Caco-2 (cell line): ENCODE measurements around the gene PCDHGA9. TPM values are rescaled to one million over a fixed set of nuclear protein-coding genes. Genes with fewer than 3 reads are reported as not detected.

Experiments used
- Bru-seq: library from RNA; stranded (reverse); fragments of 400-500 nt; gene quantifications from one replicate; lab custom pipeline; 2021; lab: Mats Ljungman, UMichigan
- BruChase-seq, 2 experiments: library from RNA; stranded (reverse); fragments of 400-500 nt; gene quantifications; one replicate each; lab custom pipeline; 2021; lab: Mats Ljungman, UMichigan
- BruUV-seq: library from RNA; stranded (reverse); fragments of 400-500 nt; replicated peaks from 2 replicates; lab custom pipeline; 2021; lab: Mats Ljungman, UMichigan
- CTCF ChIA-PET: fragments of 300-600 bp; sonication (Branson Sonifier 250); formaldehyde crosslinking; loops from one replicate; lab custom pipeline; 2022; ENCODE audit warnings: antibody characterized with exemption; lab: Charles Lee
- POLR2A ChIA-PET: fragments of 300-600 bp; sonication (Branson Sonifier 250); formaldehyde crosslinking; loops from one replicate; lab custom pipeline; 2022; ENCODE audit warnings: antibody characterized with exemption; lab: Charles Lee
- DNase-seq, 2 experiments: peaks; one replicate each; pipeline versions ENCODE4 v3.0.0 to v3.0.0-alpha.2; 2020 to 2022
- H3K27me3 ChIP-seq: replicated peaks from 2 replicates; pipeline ENCODE4 v1.6.0; 2011; ENCODE audit warnings: low read length; ENCODE audit not compliant: control insufficient read depth, insufficient read depth
- H3K36me3 ChIP-seq: 2 replicates; pipeline ENCODE4 v1.5.1; 2011; ENCODE audit warnings: low read length; ENCODE audit not compliant: control insufficient read depth, insufficient read depth
- H3K4me1 ChIP-seq: fragments of 250-450 bp; sonication (Bioruptor Pico); 2 replicates; pipeline ENCODE4 v1.5.1; 2020; ENCODE audit warnings: mild to moderate bottlenecking
- H3K4me3 ChIP-seq: 2 replicates; pipeline ENCODE4 v1.5.1; 2011; ENCODE audit warnings: low read depth, mild to moderate bottlenecking, control low read depth, low read length
- H3K9me3 ChIP-seq: fragments of 250-450 bp; sonication (Bioruptor Pico); 2 replicates; pipeline ENCODE4 v1.5.1; 2020; ENCODE audit warnings: mild to moderate bottlenecking, moderate library complexity
- H3K27ac Mint-ChIP-seq: one replicate; pipeline ENCODE4 v1.8.0; 2022; ENCODE audit warnings: mixed read lengths; ENCODE audit not compliant: unreplicated experiment
- H3K27me3 Mint-ChIP-seq: one replicate; pipeline ENCODE4 v1.8.0; 2022; ENCODE audit warnings: mixed read lengths; ENCODE audit not compliant: insufficient read depth, unreplicated experiment
- H3K36me3 Mint-ChIP-seq: one replicate; pipeline ENCODE4 v1.8.0; 2022; ENCODE audit warnings: mild to moderate bottlenecking, mixed read lengths; ENCODE audit not compliant: insufficient read depth, unreplicated experiment
- H3K4me1 Mint-ChIP-seq: one replicate; pipeline ENCODE4 v1.8.0; 2022; ENCODE audit warnings: low read depth, mixed read lengths; ENCODE audit not compliant: unreplicated experiment
- H3K4me3 Mint-ChIP-seq: one replicate; pipeline ENCODE4 v1.8.0; 2022; ENCODE audit warnings: mild to moderate bottlenecking, moderate library complexity, mixed read lengths; ENCODE audit not compliant: unreplicated experiment
- H3K9me3 Mint-ChIP-seq: one replicate; pipeline ENCODE4 v1.8.0; 2022; ENCODE audit warnings: mixed read lengths; ENCODE audit not compliant: unreplicated experiment
- CTCF ChIP-seq, 2 experiments: fragments of 200-600 bp in 1 of 2; IDR thresholded peaks; 1 replicate in 1 of 2; 2 replicates in 1 of 2; pipeline versions ENCODE4 v1.5.1 to v1.8.0; 2011 to 2022; ENCODE audit warnings: antibody characterized with exemption in 1 of 2, control low read depth in 1 of 2, inconsistent platforms in 1 of 2, low read depth in 1 of 2, low read length in 1 of 2, mild to moderate bottlenecking in 1 of 2, moderate library complexity in 1 of 2; ENCODE audit not compliant: insufficient read depth in 1 of 2, severe bottlenecking in 1 of 2, unreplicated experiment in 1 of 2
- intact Hi-C: fragments of 100-400 bp; cut with micrococcal nuclease; formaldehyde crosslinking; loops from one replicate; pipeline ENCODE4 v1.10.0; 2022; ENCODE audit not compliant: unreplicated experiment
- long read RNA-seq: library from polyadenylated mRNA; stranded (forward); transcript quantifications from one replicate; pipeline ENCODE4 v2.0.0, GENCODE V29; 2022
- total RNA-seq: library from RNA; stranded (reverse); gene quantifications from 2 replicates; pipeline ENCODE4 v1.2.3, GENCODE V29; 2022

PCDHGA9 gene
- 2.8 and 4.4 TPM in 2 replicates for total RNA-seq
- Bru-seq, nascent RNA: percentile 61 among the genes with signal in this experiment
- BruChase-seq, experiment 1, labeled RNA remaining after a 2-hour chase: percentile 73 among the genes with signal in this experiment
- BruChase-seq, experiment 2, labeled RNA remaining after a 6-hour chase: percentile 72 among the genes with signal in this experiment
- long read RNA-seq: 0 reads

- Histone ChIP-seq H3K27me3 (no peaks in the 10 kb centered on the region), H3K4me1 (no peaks in the 10 kb centered on the region), H3K9me3 (peaks cover 19% of the 10 kb centered on the region), H3K36me3 (no peaks in the 10 kb centered on the region), H3K4me3 (no peak within 1 kb of the TSS)
- no peaks in the 10 kb centered on the region for H3K4me1 Mint-ChIP-seq
- H3K27ac Mint-ChIP-seq: no peak within 1 kb of the TSS
- TF ChIP-seq CTCF (IDR thresholded peaks at IDR 0.05; ENCODE audit: insufficient read depth in 1 of 2, low read depth in 1 of 2, low read length in 1 of 2, severe bottlenecking in 1 of 2, unreplicated experiment in 1 of 2): no peak
- ChIA-PET CTCF (no interaction called here), POLR2A (no interaction called here)
- BruUV-seq: no TSS peak
- no peak within 1 kb of the TSS for H3K4me3 Mint-ChIP-seq
- H3K27me3 Mint-ChIP-seq: no peaks in the 10 kb centered on the region
- intact Hi-C loops: no loop called here
- H3K36me3 Mint-ChIP-seq: peaks cover 17% of the 10 kb centered on the region
- H3K9me3 Mint-ChIP-seq: peaks cover 11% of the 10 kb centered on the region
- no peak for DNase-seq
These were observed at the start of gene PCDHGA9 for GRCh38 chr5:141402553-141403243. Gene PCDHGA9 (plus strand): TSS chr5:141402778. CDS start chr5:141402953, 175 bp downstream.

GRCh38 chr5:141354900-141355469 is 47.6 kb upstream of the PCDHGA9 start, which contains the start of gene PCDHGA4:
Gene PCDHGA4 (plus strand): TSS chr5:141355021. CDS start chr5:141355108, 87 bp downstream.
- Histone ChIP-seq H3K9me3 (no peaks in the 10 kb centered on the region; the same call in 1 of the 2 replicates), H3K4me1 (no peaks in the 10 kb centered on the region), H3K4me3 (no peak within 1 kb of the TSS), H3K27me3 (no peaks in the 10 kb centered on the region), H3K36me3 (no peaks in the 10 kb centered on the region)
- Mint-ChIP-seq H3K9me3 (peaks cover 15% of the 10 kb centered on the region), H3K27ac (no peak within 1 kb of the TSS), H3K4me1 (no peaks in the 10 kb centered on the region), H3K36me3 (peaks cover 5% of the 10 kb centered on the region), H3K4me3 (no peak within 1 kb of the TSS), H3K27me3 (no peaks in the 10 kb centered on the region)
- intact Hi-C loops: no loop called here
- ChIA-PET POLR2A (no interaction called here), CTCF (no interaction called here)
- BruUV-seq: no TSS peak
- TF ChIP-seq CTCF (IDR thresholded peaks at IDR 0.05; ENCODE audit: insufficient read depth in 1 of 2, low read depth in 1 of 2, low read length in 1 of 2, severe bottlenecking in 1 of 2, unreplicated experiment in 1 of 2): peak; percentile 20 to 22
- no peak for DNase-seq

GRCh38 chr5:141355641-141356040 is 46.9 kb upstream of the PCDHGA9 start:
- Histone ChIP-seq H3K27me3 (no peaks in the 10 kb centered on the region), H3K36me3 (no peaks in the 10 kb centered on the region), H3K4me1 (no peaks in the 10 kb centered on the region), H3K4me3 (no peak overlapping the region), H3K9me3 (no peaks in the 10 kb centered on the region; the same call in 1 of the 2 replicates)
- Mint-ChIP-seq H3K4me1 (no peaks in the 10 kb centered on the region), H3K27me3 (no peaks in the 10 kb centered on the region), H3K36me3 (no peaks in the 10 kb centered on the region), H3K27ac (no peak overlapping the region), H3K9me3 (peaks cover 11% of the 10 kb centered on the region), H3K4me3 (no peak overlapping the region)
- intact Hi-C loops: no loop called here
- no TSS peak for BruUV-seq
- no peak for TF ChIP-seq CTCF (IDR thresholded peaks at IDR 0.05; ENCODE audit: insufficient read depth in 1 of 2, low read depth in 1 of 2, low read length in 1 of 2, severe bottlenecking in 1 of 2, unreplicated experiment in 1 of 2)
- ChIA-PET POLR2A (no interaction called here), CTCF (no interaction called here)
- no peak for DNase-seq
